ENCODE results near the gene EVI5L.

The EVI5L gene

GRCh38 chr19:7865262-7865911 is 35.4 kb downstream of the EVI5L start:
- Histone ChIP-seq H3K9me2 (replicated peaks; ENCODE audit: low read depth, low read length) (no peaks in the 10 kb centered on the region), H3K9me3 (ENCODE audit: insufficient read depth, low read depth, low read length) (no peaks in the 10 kb centered on the region), H3K4me1 (ENCODE audit: insufficient read depth, low read length, poor library complexity, severe bottlenecking) (no peaks in the 10 kb centered on the region), H2AFZ (ENCODE audit: low read length) (no peak overlapping the region), H4K20me1 (ENCODE audit: insufficient read depth, low read length, poor library complexity, severe bottlenecking) (no peaks in the 10 kb centered on the region), H3K36me3 (ENCODE audit: insufficient read depth, low read length) (no peaks in the 10 kb centered on the region), H3K4me2 (ENCODE audit: low read depth, low read length, poor library complexity, severe bottlenecking) (no peak overlapping the region), H3F3A (ENCODE audit: low read depth) (no peaks in the 10 kb centered on the region), H3K79me2 (ENCODE audit: insufficient read depth, low read length) (no peaks in the 10 kb centered on the region), H3K4me3 (ENCODE audit: low read length, poor library complexity, severe bottlenecking) (no peak overlapping the region), H3K9ac (ENCODE audit: low read depth, low read length, poor library complexity, severe bottlenecking) (no peak overlapping the region), H3K27me3 (ENCODE audit: insufficient read depth, low read length, poor library complexity, severe bottlenecking) (no peaks in the 10 kb centered on the region)
- no peak for TF ChIP-seq CTCF (conservative IDR thresholded peaks at IDR 0.05; ENCODE audit: low read length)
- TF ChIP-seq EZH2phosphoT487 (IDR thresholded peaks at IDR 0.05; ENCODE audit: borderline replicate concordance), result no peak

DNA sequence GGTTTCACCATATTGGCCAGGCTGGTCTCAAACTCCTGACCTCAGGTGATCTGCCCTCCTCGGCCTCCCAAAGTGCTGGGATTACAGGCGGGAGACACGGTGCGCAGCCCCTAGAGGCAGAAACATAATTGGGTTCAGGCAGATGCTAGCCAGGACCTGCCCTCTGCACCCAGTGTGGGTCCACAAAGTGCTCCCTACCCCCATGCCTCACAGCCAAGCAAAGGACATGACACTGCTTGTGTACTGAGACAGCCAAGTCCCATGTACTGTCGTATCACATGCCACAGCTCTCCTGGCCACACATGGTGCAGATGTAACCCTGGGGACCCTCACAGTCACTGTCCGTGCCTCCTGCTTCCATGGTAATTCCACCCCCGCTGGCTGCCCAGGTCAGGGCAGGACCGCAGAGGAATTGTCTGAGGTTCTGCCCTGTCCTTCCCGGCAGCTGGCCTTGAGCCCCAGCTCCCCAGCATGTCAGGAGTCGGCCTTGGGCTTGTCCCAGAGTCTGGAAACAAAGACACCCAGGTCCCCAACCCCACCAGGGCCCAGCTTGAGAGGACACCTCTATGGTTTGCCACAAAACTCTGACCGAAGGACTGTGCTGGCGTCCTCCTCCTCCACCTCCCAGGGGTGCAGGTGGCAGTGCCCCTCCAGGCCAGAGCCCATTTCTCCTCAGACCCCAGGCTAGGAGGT is 36.5 kb downstream of the EVI5L start:
- no peaks in the 10 kb centered on the region for H4K20me1 ChIP-seq (ENCODE audit: insufficient read depth, low read length, poor library complexity, severe bottlenecking)

DNA sequence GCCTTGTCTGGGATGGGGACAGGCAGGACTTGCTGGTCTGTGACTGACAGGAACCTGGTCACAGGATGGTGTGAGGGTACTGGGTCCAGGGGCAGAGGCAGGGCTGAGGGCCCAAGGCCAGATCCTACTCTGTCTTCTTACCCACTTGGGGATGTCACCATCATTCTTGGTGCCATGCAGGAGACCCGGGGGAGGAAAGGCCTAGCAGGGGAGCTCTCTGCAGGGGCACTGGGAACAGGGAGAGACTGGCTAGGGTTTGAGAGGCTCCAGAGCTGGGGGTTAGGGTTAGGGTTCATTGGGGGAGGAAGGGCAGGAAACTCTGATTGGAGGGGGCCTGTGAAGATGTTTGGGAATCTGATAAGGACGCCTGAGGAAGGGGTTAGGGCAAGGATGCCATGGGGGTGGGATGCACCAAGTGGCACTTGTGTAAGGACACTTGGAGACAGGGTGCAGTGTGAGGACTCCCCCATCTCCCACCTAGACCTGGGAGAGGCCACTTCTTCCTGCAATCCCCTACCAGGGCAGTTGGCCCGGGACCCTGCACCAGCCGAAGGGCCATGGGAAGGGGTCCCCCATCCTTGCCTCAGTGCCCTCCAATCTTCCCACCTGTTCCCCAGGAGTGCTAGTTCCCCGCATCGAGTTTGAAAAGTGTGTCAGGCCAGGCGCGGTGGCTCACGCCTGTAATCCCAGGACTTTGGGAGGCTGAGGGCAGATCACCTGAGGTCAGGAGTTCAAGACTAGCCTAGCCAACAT is 37.2 kb downstream of the EVI5L start:
- no peaks in the 10 kb centered on the region for H3K9me3 ChIP-seq (ENCODE audit: insufficient read depth, low read depth, low read length)
- no peaks in the 10 kb centered on the region for H3K27me3 ChIP-seq (ENCODE audit: insufficient read depth, low read length, poor library complexity, severe bottlenecking)
- no peaks in the 10 kb centered on the region for H3K36me3 ChIP-seq (ENCODE audit: insufficient read depth, low read length)
- H3K79me2 ChIP-seq (ENCODE audit: insufficient read depth, low read length), result no peaks in the 10 kb centered on the region
- H3K9me2 ChIP-seq (replicated peaks; ENCODE audit: low read depth, low read length), result no peaks in the 10 kb centered on the region
- H3K4me2 ChIP-seq (ENCODE audit: low read depth, low read length, poor library complexity, severe bottlenecking), result no peak overlapping the region
- no peak overlapping the region for H3K9ac ChIP-seq (ENCODE audit: low read depth, low read length, poor library complexity, severe bottlenecking)
- no peak overlapping the region for H2AFZ ChIP-seq (ENCODE audit: low read length)
- peaks cover 4% of the 10 kb centered on the region; the same call in 1 of the 2 replicates for H3F3A ChIP-seq (ENCODE audit: low read depth)
- TF ChIP-seq CTCF (conservative IDR thresholded peaks at IDR 0.05; ENCODE audit: low read length) (no peak), EZH2phosphoT487 (IDR thresholded peaks at IDR 0.05; ENCODE audit: borderline replicate concordance) (no peak)
- H3K4me1 ChIP-seq (ENCODE audit: insufficient read depth, low read length, poor library complexity, severe bottlenecking), result peaks cover 11% of the 10 kb centered on the region
- H4K20me1 ChIP-seq (ENCODE audit: insufficient read depth, low read length, poor library complexity, severe bottlenecking), result no peaks in the 10 kb centered on the region
- H3K4me3 ChIP-seq (ENCODE audit: low read length, poor library complexity, severe bottlenecking), result no peak overlapping the region

More for the DNA sequence above, 36.5 kb downstream of the EVI5L start:
- no peaks in the 10 kb centered on the region for H3K79me2 ChIP-seq (ENCODE audit: insufficient read depth, low read length)
- peaks cover 1% of the 10 kb centered on the region; the same call in 1 of the 2 replicates for H3F3A ChIP-seq (ENCODE audit: low read depth)
- no peak overlapping the region for H3K9ac ChIP-seq (ENCODE audit: low read depth, low read length, poor library complexity, severe bottlenecking)
- H3K9me2 ChIP-seq (replicated peaks; ENCODE audit: low read depth, low read length), result no peaks in the 10 kb centered on the region
- no peaks in the 10 kb centered on the region for H3K9me3 ChIP-seq (ENCODE audit: insufficient read depth, low read depth, low read length)
- no peaks in the 10 kb centered on the region for H3K27me3 ChIP-seq (ENCODE audit: insufficient read depth, low read length, poor library complexity, severe bottlenecking)
- H2AFZ ChIP-seq (ENCODE audit: low read length), result no peak overlapping the region
- H3K36me3 ChIP-seq (ENCODE audit: insufficient read depth, low read length), result no peaks in the 10 kb centered on the region
- H3K4me2 ChIP-seq (ENCODE audit: low read depth, low read length, poor library complexity, severe bottlenecking), result no peak overlapping the region
- H3K4me3 ChIP-seq (ENCODE audit: low read length, poor library complexity, severe bottlenecking), result no peak overlapping the region
- peaks cover 7% of the 10 kb centered on the region for H3K4me1 ChIP-seq (ENCODE audit: insufficient read depth, low read length, poor library complexity, severe bottlenecking)
- no peak for TF ChIP-seq CTCF (conservative IDR thresholded peaks at IDR 0.05; ENCODE audit: low read length)
- TF ChIP-seq EZH2phosphoT487 (IDR thresholded peaks at IDR 0.05; ENCODE audit: borderline replicate concordance), result no peak
